RWPE2 (cell line): ENCODE data around the gene SYT17.
A peak's percentile ranks its signal among the peaks of the same experiment; 100 is the strongest.

ENCODE experiments used
- ATAC-seq: fragments of 200-7000 bp; cut with Tn5 transposase; 3 replicates; pipeline ENCODE4 v1.9.1; 2021; ENCODE audit warnings: low read depth
- DNase-seq: peaks from one replicate; pipeline ENCODE4 v3.0.0-alpha.2; 2020; ENCODE audit warnings: low spot score
- H3K27ac ChIP-seq: fragments of 450-650 bp; 2 replicates; pipeline ENCODE4 v1.5.1; 2017; ENCODE audit warnings: mild to moderate bottlenecking; ENCODE audit not compliant: poor library complexity, severe bottlenecking
- H3K27me3 ChIP-seq: fragments of 250-450 bp; sonication (Bioruptor Pico); 2 replicates; pipeline ENCODE4 v1.5.1; 2021; ENCODE audit warnings: mild to moderate bottlenecking, moderate library complexity; ENCODE audit not compliant: insufficient read depth, poor library complexity, severe bottlenecking
- H3K36me3 ChIP-seq: fragments of 250-450 bp; sonication (Bioruptor Pico); 2 replicates; pipeline ENCODE4 v1.5.1; 2020; ENCODE audit warnings: low read depth, mild to moderate bottlenecking, moderate library complexity
- H3K4me1 ChIP-seq: fragments of 250-450 bp; sonication (Bioruptor Pico); 2 replicates; pipeline ENCODE4 v1.5.1; 2021; ENCODE audit warnings: mild to moderate bottlenecking, moderate library complexity; ENCODE audit not compliant: insufficient read depth, poor library complexity, severe bottlenecking
- H3K4me3 ChIP-seq: fragments of 250-450 bp; sonication (Bioruptor Pico); 2 replicates; pipeline ENCODE4 v1.5.1; 2021; ENCODE audit warnings: mild to moderate bottlenecking, moderate library complexity; ENCODE audit not compliant: severe bottlenecking
- H3K9me3 ChIP-seq: fragments of 250-450 bp; sonication (Bioruptor Pico); 2 replicates; pipeline ENCODE4 v1.5.1; 2021; ENCODE audit warnings: mild to moderate bottlenecking, moderate library complexity; ENCODE audit not compliant: severe bottlenecking
- CTCF ChIP-seq: fragments of 450-650 bp; IDR thresholded peaks from one replicate; pipeline ENCODE4 v1.5.1; 2017; ENCODE audit warnings: mild to moderate bottlenecking, moderate library complexity; ENCODE audit not compliant: poor library complexity, severe bottlenecking

The SYT17 gene

GRCh38 chr16:19130852-19131824, 36.9 kb upstream of the SYT17 start:
- Histone ChIP-seq H3K9me3 (no peaks in the 10 kb centered on the region), H3K36me3 (no peaks in the 10 kb centered on the region), H3K4me1 (peaks cover 21% of the 10 kb centered on the region), H3K27me3 (no peaks in the 10 kb centered on the region), H3K27ac (peak overlapping the region; percentile 53), H3K4me3 (no peak overlapping the region)
- ATAC-seq: peak; percentile 55
- no peak for TF ChIP-seq CTCF
- DNase-seq: no peak

GRCh38 chr16:19131825-19132218, 36.2 kb upstream of the SYT17 start:
- Histone ChIP-seq H3K27ac (peak overlapping the region; percentile 53), H3K27me3 (no peaks in the 10 kb centered on the region), H3K36me3 (no peaks in the 10 kb centered on the region), H3K4me1 (peaks cover 28% of the 10 kb centered on the region), H3K9me3 (no peaks in the 10 kb centered on the region), H3K4me3 (no peak overlapping the region)
- DNase-seq (no peak), ATAC-seq (no peak)
- no peak for TF ChIP-seq CTCF

- Histone ChIP-seq H3K4me3 (no peak overlapping the region), H3K27ac (no peak overlapping the region)
- DNase-seq: no peak
Observed at GRCh38 chr16:19132255-19132654, 35.8 kb upstream of the SYT17 start.

GRCh38 chr16:19132898-19133297, 35.1 kb upstream of the SYT17 start:
- peaks cover 39% of the 10 kb centered on the region for H3K4me1 ChIP-seq
- H3K36me3 ChIP-seq: no peaks in the 10 kb centered on the region
- TF ChIP-seq CTCF: no peak
- no peak for DNase-seq
- no peak overlapping the region for H3K4me3 ChIP-seq
- H3K27ac ChIP-seq: no peak overlapping the region
- H3K27me3 ChIP-seq: no peaks in the 10 kb centered on the region
- ATAC-seq: no peak
- no peaks in the 10 kb centered on the region for H3K9me3 ChIP-seq

More at GRCh38 chr16:19132255-19132654, 35.8 kb upstream of the SYT17 start:
- TF ChIP-seq CTCF: no peak
- Histone ChIP-seq H3K4me1 (peaks cover 33% of the 10 kb centered on the region), H3K36me3 (no peaks in the 10 kb centered on the region), H3K9me3 (no peaks in the 10 kb centered on the region), H3K27me3 (no peaks in the 10 kb centered on the region)
- ATAC-seq: no peak

GRCh38 chr16:19133600-19133999, 34.4 kb upstream of the SYT17 start:
- Histone ChIP-seq H3K27ac (no peak overlapping the region), H3K4me1 (peaks cover 45% of the 10 kb centered on the region), H3K4me3 (no peak overlapping the region), H3K9me3 (no peaks in the 10 kb centered on the region), H3K36me3 (no peaks in the 10 kb centered on the region), H3K27me3 (no peaks in the 10 kb centered on the region)
- no peak for ATAC-seq
- no peak for DNase-seq
- TF ChIP-seq CTCF: no peak
